Measurements from ENCODE around the gene EVA1C.
"Not testable (repeated sequence)": the region's sequence is repeated elsewhere in the genome, so short reads cannot be mapped to it uniquely, and the experiment has no call there.

The EVA1C gene

DNA sequence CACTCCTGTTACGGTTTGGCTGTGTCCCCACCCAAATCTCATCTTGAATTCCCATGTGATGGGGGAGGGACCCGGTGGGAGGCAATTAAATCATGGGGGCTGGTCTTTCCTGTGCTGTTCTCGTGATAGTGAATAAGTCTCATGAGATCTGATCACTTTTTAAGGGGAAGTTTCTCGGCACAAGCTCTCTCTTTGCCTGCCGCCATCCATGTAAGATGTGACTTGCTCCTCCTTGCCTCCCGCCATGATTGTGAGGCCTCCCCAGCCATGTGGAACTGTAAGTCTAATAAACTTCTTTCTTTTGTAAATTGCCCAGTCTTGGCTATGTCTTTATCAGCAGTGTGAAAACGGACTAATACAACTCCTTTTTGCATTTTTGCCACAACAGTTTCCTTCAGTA, 118.3 kb downstream of the EVA1C start:
- not testable (repeated sequence) for H3K4me1 ChIP-seq (ENCODE audit: control insufficient read depth, insufficient read depth, low read length); DNase-seq (ENCODE audit: low read depth, low spot score); H3K27me3 ChIP-seq (ENCODE audit: control insufficient read depth, insufficient read depth, low read length); H3K4me3 ChIP-seq (ENCODE audit: low read length); H3K9me3 ChIP-seq (ENCODE audit: control insufficient read depth, insufficient read depth, low read length); H3K36me3 ChIP-seq (ENCODE audit: control insufficient read depth, insufficient read depth, low read length); H3K27ac ChIP-seq (ENCODE audit: low read length)
- WGBS (ENCODE audit: insufficient coverage, insufficient read length): no CpG with 5 or more reads among the region's 7 CpGs

DNA sequence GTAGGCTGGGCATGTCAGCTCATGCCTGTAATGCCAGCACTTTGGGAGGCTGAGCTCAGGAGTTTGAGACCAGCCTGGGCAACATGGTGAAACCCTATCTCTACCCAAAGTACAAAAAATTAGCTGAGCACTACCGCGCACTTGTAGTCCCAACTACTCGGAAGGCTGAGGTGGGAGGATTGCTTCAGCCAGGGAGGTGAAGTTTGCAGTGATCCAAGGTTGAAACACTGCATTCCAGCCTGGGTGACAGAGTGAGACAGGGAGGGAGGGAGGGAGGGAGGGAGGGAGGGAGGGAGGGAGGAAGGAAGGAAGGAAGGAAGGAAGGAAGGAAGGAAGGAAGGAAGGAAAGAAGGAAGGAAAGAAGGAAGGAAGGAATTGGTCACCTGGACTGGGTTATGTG, 119.1 kb downstream of the EVA1C start:
- H3K27ac ChIP-seq (ENCODE audit: low read length); H3K36me3 ChIP-seq (ENCODE audit: control insufficient read depth, insufficient read depth, low read length); DNase-seq (ENCODE audit: low read depth, low spot score); H3K27me3 ChIP-seq (ENCODE audit: control insufficient read depth, insufficient read depth, low read length); H3K4me1 ChIP-seq (ENCODE audit: control insufficient read depth, insufficient read depth, low read length); H3K4me3 ChIP-seq (ENCODE audit: low read length); H3K9me3 ChIP-seq (ENCODE audit: control insufficient read depth, insufficient read depth, low read length): not testable (repeated sequence)
- no CpG with 5 or more reads among the region's 3 CpGs for WGBS (ENCODE audit: insufficient coverage, insufficient read length)

DNA sequence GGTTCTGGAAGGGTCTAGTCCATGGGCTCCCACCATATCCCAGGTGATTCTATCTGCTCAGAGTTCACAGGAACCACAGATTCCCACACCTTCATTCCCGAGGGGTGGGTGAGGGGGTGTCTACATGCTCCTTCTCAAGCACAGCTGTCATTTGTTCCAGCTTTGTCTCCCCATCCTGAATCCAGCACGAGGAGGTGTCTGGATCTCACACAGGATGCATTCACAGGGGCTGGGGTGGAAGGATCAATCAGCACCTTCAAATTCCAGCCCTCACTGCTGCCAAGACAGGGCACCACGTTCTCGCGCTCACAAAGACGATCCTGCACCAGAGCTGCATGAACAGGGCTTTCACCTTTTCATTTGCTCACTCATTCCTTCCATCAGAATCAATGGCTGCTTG, 120.1 kb downstream of the EVA1C start:
- Histone ChIP-seq H3K27me3 (ENCODE audit: control insufficient read depth, insufficient read depth, low read length) (no peaks in the 10 kb centered on the region), H3K9me3 (ENCODE audit: control insufficient read depth, insufficient read depth, low read length) (no peaks in the 10 kb centered on the region), H3K4me1 (ENCODE audit: control insufficient read depth, insufficient read depth, low read length) (no peaks in the 10 kb centered on the region), H3K4me3 (ENCODE audit: low read length) (no peak overlapping the region), H3K27ac (ENCODE audit: low read length) (no peak overlapping the region), H3K36me3 (ENCODE audit: control insufficient read depth, insufficient read depth, low read length) (no peaks in the 10 kb centered on the region)
- no CpG with 5 or more reads among the region's 6 CpGs for WGBS (ENCODE audit: insufficient coverage, insufficient read length)
- DNase-seq (ENCODE audit: low read depth, low spot score): no peak

DNA sequence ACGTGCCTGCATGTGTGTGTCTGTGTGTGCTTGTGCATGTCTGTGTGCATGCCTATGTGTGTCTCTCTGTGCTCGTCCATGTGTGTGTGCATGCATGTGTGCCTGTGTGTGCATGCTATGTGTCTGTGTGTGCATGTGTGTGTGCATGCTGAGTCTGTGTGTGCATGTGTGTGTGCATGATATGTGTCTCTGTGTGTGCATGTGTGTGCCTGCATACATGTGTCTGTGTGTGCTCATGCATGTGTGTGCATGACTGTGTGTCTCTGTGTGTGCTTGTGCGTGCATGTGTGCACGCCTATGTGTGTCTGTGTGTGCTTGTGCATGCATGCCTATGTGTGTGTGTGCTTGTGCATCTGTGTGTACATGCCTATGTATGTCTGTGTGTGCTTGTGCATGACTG, 120.5 kb downstream of the EVA1C start:
- H3K36me3 ChIP-seq (ENCODE audit: control insufficient read depth, insufficient read depth, low read length): no peaks in the 10 kb centered on the region
- WGBS (ENCODE audit: insufficient coverage, insufficient read length): no CpG with 5 or more reads among the region's 4 CpGs
- no peaks in the 10 kb centered on the region for H3K27me3 ChIP-seq (ENCODE audit: control insufficient read depth, insufficient read depth, low read length)
- H3K9me3 ChIP-seq (ENCODE audit: control insufficient read depth, insufficient read depth, low read length): no peaks in the 10 kb centered on the region
- no peaks in the 10 kb centered on the region for H3K4me1 ChIP-seq (ENCODE audit: control insufficient read depth, insufficient read depth, low read length)
- no peak overlapping the region for H3K4me3 ChIP-seq (ENCODE audit: low read length)
- no peak overlapping the region for H3K27ac ChIP-seq (ENCODE audit: low read length)
- no peak for DNase-seq (ENCODE audit: low read depth, low spot score)

DNA sequence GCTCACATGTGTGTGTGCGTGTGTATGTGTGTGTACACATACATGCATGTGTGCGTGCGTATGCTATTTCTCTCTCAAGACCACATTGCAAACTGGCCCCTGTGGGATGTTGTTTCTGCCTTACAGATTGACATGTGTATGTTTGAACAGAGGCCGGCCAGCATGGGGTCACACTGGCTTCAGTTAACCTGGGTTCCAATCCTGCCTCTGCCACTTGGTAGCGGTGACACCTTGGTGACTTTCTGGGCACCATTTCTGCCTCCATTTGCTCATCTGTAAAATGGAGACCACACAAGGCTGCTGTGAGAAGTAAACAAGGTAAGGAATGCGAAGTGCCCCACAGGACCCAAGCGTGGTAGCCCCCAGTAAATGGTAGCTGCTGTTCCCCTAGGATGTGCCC, 121.1 kb downstream of the EVA1C start:
- Histone ChIP-seq H3K4me1 (ENCODE audit: control insufficient read depth, insufficient read depth, low read length) (no peaks in the 10 kb centered on the region), H3K4me3 (ENCODE audit: low read length) (no peak overlapping the region), H3K27ac (ENCODE audit: low read length) (no peak overlapping the region), H3K27me3 (ENCODE audit: control insufficient read depth, insufficient read depth, low read length) (no peaks in the 10 kb centered on the region), H3K9me3 (ENCODE audit: control insufficient read depth, insufficient read depth, low read length) (no peaks in the 10 kb centered on the region), H3K36me3 (ENCODE audit: control insufficient read depth, insufficient read depth, low read length) (no peaks in the 10 kb centered on the region)
- no peak for DNase-seq (ENCODE audit: low read depth, low spot score)
- WGBS (ENCODE audit: insufficient coverage, insufficient read length): no CpG with 5 or more reads among the region's 7 CpGs

DNA sequence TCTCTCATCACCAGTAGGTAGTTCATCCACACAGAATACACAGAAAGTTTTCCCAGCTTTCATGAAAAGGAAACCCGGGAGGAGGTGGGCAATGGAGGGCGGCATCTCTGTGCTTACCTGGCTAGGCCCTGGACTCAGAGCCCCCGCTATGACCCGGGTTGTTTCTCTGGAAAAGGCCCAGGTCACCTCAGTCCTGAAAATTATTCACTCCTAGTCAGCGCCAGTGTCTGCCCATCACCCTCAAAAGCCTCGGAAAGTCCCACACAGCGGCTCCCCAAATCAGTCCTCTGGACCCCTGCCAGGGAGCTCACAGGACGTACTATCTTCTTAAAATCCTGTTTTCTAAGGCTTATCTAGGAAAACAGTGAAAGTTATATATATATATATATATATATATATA, 121.6 kb downstream of the EVA1C start:
- Histone ChIP-seq H3K4me3 (ENCODE audit: low read length) (no peak overlapping the region), H3K27me3 (ENCODE audit: control insufficient read depth, insufficient read depth, low read length) (no peaks in the 10 kb centered on the region), H3K9me3 (ENCODE audit: control insufficient read depth, insufficient read depth, low read length) (no peaks in the 10 kb centered on the region), H3K27ac (ENCODE audit: low read length) (no peak overlapping the region), H3K4me1 (ENCODE audit: control insufficient read depth, insufficient read depth, low read length) (no peaks in the 10 kb centered on the region), H3K36me3 (ENCODE audit: control insufficient read depth, insufficient read depth, low read length) (no peaks in the 10 kb centered on the region)
- DNase-seq (ENCODE audit: low read depth, low spot score): no peak
- no CpG with 5 or more reads among the region's 8 CpGs for WGBS (ENCODE audit: insufficient coverage, insufficient read length)

DNA sequence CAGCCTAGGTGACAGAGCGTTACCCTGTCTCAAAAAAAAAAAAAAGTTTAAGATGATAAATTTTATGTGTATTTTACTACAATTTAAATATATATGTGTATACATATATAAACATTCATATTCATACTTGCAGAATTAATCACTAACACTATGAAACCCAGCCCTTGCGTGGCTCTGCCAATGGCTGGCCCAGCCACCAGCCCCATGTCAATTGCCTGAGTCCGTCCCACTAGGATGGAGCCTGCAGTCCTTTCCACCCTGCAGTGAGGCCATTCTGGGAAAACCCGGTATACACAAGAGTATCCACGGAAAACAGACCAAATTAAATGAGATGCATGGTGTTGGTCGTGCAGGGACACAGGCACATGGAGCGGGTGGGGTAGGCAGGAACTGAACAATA, 123.1 kb downstream of the EVA1C start:
- Histone ChIP-seq H3K27ac (ENCODE audit: low read length) (no peak overlapping the region), H3K9me3 (ENCODE audit: control insufficient read depth, insufficient read depth, low read length) (no peaks in the 10 kb centered on the region), H3K27me3 (ENCODE audit: control insufficient read depth, insufficient read depth, low read length) (no peaks in the 10 kb centered on the region), H3K4me3 (ENCODE audit: low read length) (no peak overlapping the region), H3K36me3 (ENCODE audit: control insufficient read depth, insufficient read depth, low read length) (no peaks in the 10 kb centered on the region), H3K4me1 (ENCODE audit: control insufficient read depth, insufficient read depth, low read length) (no peaks in the 10 kb centered on the region)
- no peak for DNase-seq (ENCODE audit: low read depth, low spot score)
- no CpG with 5 or more reads among the region's 7 CpGs for WGBS (ENCODE audit: insufficient coverage, insufficient read length)

DNA sequence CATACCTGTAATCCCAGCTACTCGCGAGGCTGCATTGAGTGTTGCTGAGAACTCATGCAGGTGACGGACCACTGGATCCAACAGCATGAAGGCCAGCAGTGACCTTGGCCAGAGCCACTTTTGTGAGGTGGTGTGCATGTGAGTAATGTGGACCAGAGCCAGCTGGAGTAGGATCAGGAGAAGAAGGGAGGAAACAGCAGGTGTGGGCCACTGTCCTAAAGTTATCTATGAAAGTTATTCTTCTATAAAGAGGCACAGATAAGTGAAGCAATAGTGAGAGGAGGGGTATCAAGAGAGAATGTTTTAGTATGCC, 125.0 kb downstream of the EVA1C start:
- Histone ChIP-seq H3K4me1 (ENCODE audit: control insufficient read depth, insufficient read depth, low read length) (no peaks in the 10 kb centered on the region), H3K9me3 (ENCODE audit: control insufficient read depth, insufficient read depth, low read length) (no peaks in the 10 kb centered on the region), H3K36me3 (ENCODE audit: control insufficient read depth, insufficient read depth, low read length) (no peaks in the 10 kb centered on the region), H3K4me3 (ENCODE audit: low read length) (no peak overlapping the region), H3K27ac (ENCODE audit: low read length) (no peak overlapping the region), H3K27me3 (ENCODE audit: control insufficient read depth, insufficient read depth, low read length) (no peaks in the 10 kb centered on the region)
- no peak for DNase-seq (ENCODE audit: low read depth, low spot score)
- WGBS (ENCODE audit: insufficient coverage, insufficient read length): no CpG with 5 or more reads among the region's 3 CpGs

DNA sequence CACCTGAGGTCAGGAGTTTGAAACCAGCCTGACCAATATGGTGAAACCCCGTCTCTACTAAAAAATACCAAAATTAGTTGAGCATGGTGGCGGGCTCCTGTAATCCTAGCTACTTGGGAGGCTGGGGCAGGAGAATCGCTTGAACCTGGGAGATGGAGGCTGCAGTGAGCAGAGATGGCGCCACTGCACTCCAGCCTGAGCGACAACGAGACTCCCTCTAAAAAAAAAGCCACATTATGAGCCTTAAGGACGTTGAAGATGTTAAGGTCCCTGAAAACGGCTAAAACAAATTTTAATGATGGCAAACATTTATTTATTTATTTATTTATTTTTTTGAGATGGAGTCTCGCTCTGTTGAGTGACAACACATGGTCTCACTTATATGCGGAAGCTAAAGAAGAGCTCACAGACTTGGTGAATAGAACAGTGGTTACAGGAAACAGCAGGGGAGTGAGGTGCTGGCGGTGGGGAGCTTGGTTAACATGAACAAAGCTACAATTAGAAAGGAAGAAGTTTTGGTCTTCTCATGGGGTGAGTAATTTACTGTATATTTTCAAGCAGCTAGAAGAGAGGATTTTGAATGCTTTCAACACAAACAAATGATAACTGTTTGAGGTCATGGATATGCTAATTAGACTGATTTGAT, 125.8 kb downstream of the EVA1C start:
- no peaks in the 10 kb centered on the region for H3K9me3 ChIP-seq (ENCODE audit: control insufficient read depth, insufficient read depth, low read length)
- no peak for DNase-seq (ENCODE audit: low read depth, low spot score)
- no CpG with 5 or more reads among the region's 11 CpGs for WGBS (ENCODE audit: insufficient coverage, insufficient read length)

DNA sequence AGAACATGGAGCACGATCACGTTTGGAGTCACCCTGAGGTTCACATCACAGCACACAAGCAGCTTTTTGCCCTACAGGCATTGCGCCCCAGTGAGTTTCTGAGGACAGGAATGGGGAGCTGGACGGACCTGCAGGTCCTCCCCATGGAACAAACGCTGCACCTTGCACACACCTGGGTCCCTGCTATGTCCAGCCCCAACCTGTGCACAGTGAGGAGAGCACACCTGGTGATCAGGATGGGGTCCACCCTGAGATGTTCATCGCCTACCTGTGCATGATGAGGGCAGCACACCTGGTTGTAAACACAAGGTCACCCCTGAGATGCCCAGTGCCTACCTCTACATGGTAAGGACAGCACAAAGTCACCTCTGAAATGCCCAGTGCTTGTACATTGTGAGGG, 126.9 kb downstream of the EVA1C start:
- no peaks in the 10 kb centered on the region for H3K27me3 ChIP-seq (ENCODE audit: control insufficient read depth, insufficient read depth, low read length)
- H3K9me3 ChIP-seq (ENCODE audit: control insufficient read depth, insufficient read depth, low read length): no peaks in the 10 kb centered on the region
- H3K4me1 ChIP-seq (ENCODE audit: control insufficient read depth, insufficient read depth, low read length): no peaks in the 10 kb centered on the region
- no peak overlapping the region for H3K27ac ChIP-seq (ENCODE audit: low read length)
- no peak overlapping the region for H3K4me3 ChIP-seq (ENCODE audit: low read length)
- no CpG with 5 or more reads among the region's 6 CpGs for WGBS (ENCODE audit: insufficient coverage, insufficient read length)
- no peaks in the 10 kb centered on the region for H3K36me3 ChIP-seq (ENCODE audit: control insufficient read depth, insufficient read depth, low read length)
- no peak for DNase-seq (ENCODE audit: low read depth, low spot score)

More for the DNA sequence above, 125.8 kb downstream of the EVA1C start:
- Histone ChIP-seq H3K27ac (ENCODE audit: low read length) (no peak overlapping the region), H3K36me3 (ENCODE audit: control insufficient read depth, insufficient read depth, low read length) (no peaks in the 10 kb centered on the region), H3K27me3 (ENCODE audit: control insufficient read depth, insufficient read depth, low read length) (no peaks in the 10 kb centered on the region), H3K4me1 (ENCODE audit: control insufficient read depth, insufficient read depth, low read length) (no peaks in the 10 kb centered on the region), H3K4me3 (ENCODE audit: low read length) (no peak overlapping the region)

DNA sequence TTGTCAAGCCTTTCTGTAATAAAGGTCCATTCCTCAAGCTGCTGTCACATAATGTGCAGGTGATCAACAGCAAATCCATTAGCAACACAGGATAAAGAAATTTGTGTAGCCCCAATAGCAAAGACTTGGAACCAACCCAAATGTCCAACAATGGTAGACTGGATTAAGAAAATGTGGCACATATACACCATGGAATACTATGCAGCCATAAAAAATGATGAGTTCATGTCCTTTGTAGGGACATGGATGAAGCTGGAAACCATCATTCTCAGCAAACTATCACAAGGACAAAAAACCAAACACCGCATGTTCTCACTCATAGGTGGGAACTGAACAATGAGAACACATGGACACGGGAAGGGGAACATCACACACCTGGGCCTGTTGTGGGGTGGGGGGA, 130.6 kb downstream of the EVA1C start:
- WGBS (ENCODE audit: insufficient coverage, insufficient read length): no CpG with 5 or more reads among the region's 2 CpGs
- H3K27ac ChIP-seq (ENCODE audit: low read length); H3K4me3 ChIP-seq (ENCODE audit: low read length); H3K36me3 ChIP-seq (ENCODE audit: control insufficient read depth, insufficient read depth, low read length); H3K9me3 ChIP-seq (ENCODE audit: control insufficient read depth, insufficient read depth, low read length); H3K4me1 ChIP-seq (ENCODE audit: control insufficient read depth, insufficient read depth, low read length); DNase-seq (ENCODE audit: low read depth, low spot score); H3K27me3 ChIP-seq (ENCODE audit: control insufficient read depth, insufficient read depth, low read length): not testable (repeated sequence)
